ENCODE measurements around the gene TBX6.

The TBX6 gene

GRCh38 chr16:30068333-30068732 is 23.4 kb downstream of the TBX6 start:
- in situ Hi-C loops (cut with MboI; ENCODE audit: low sequenced_read_pairs), result no loop called here

DNA sequence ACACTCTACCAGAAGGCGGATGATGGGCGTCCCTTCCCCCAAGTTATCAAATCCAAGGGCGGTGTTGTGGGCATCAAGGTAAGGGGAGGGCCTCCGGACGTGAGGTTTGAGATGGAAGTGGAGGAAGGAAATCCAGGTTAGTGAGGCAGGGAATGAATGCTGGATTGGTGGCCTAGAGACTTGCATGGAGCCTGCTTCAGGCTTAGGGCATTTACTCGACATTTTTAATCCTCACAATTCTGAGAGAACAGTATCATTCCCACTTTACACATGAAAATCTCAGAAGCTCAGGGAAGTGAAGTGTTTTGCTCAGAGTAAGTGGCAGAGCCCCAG is 24.2 kb downstream of the TBX6 start:
- in situ Hi-C loops (cut with MboI; ENCODE audit: low sequenced_read_pairs), result no loop called here

- in situ Hi-C loops (cut with MboI; ENCODE audit: low sequenced_read_pairs), result no loop called here
These were observed 24.8 kb downstream of the TBX6 start for GRCh38 chr16:30066761-30067583.

- in situ Hi-C loops (cut with MboI; ENCODE audit: low sequenced_read_pairs), result no loop called here
These were observed 25.6 kb downstream of the TBX6 start for GRCh38 chr16:30065943-30066760.

DNA sequence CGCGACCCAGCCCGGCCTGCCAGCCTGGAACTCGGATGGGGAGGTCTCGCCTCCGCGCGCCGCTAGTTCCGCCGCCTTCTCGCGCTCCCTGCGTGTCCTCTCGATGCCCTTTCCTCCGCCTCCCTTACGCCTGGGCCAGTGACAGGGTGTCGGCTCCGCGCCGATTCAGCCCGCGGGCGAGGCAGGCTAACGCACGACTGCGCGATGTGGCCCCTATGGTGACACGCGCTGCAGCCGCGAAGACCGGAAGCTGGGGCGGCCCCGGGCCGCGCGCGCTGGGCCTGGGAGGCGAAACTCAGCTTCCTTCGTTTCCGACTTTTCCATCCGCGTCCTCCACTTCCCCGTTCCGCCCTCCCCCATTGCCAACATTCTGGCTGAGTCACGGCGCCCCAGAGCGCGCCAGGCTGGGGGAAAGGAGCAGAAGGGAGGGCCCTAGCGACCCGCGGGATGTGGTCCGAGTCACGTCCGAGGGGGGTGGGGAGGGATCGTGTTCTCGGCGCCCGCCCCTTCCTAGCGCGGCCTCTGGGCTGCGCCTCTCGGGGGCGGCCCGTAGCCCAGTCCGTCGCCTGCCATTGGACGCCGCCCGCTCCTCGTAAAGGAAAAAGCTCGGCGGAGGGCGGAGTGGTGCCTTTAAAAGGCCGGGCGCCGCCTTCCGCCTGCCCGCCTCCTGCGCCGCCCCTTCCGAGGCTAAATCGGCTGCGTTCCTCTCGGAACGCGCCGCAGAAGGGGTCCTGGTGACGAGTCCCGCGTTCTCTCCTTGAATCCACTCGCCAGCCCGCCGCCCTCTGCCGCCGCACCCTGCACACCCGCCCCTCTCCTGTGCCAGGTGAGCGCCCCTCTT is 26.4 kb downstream of the TBX6 start, which contains the start of gene ALDOA:
Gene ALDOA, plus strand, starts transcription at position 659 of the 841 bp plus-strand sequence. CDS start 1,138 bp downstream, outside the sequence.
- in situ Hi-C loops (cut with MboI; ENCODE audit: low sequenced_read_pairs), result no loop called here

DNA sequence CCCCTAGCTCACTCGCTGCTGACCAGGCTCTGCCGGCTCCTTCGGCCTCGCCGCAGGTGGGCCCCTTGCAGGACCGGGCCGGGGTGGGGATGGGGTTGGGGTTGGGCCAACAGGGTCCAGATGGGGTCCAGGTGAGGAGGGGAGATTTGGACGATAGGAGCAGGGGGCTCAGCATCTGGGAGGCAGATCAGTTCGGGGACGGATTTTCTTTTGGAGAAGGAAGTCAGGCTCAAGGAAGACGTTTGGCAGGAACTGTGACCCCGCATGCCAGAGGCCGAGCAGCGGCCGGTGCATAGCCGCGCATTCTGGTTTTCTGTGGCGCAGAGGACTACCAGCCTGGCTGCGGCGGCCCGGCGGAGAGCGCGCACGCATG is 27.0 kb downstream of the TBX6 start:
- in situ Hi-C loops (cut with MboI; ENCODE audit: low sequenced_read_pairs), result no loop called here

DNA sequence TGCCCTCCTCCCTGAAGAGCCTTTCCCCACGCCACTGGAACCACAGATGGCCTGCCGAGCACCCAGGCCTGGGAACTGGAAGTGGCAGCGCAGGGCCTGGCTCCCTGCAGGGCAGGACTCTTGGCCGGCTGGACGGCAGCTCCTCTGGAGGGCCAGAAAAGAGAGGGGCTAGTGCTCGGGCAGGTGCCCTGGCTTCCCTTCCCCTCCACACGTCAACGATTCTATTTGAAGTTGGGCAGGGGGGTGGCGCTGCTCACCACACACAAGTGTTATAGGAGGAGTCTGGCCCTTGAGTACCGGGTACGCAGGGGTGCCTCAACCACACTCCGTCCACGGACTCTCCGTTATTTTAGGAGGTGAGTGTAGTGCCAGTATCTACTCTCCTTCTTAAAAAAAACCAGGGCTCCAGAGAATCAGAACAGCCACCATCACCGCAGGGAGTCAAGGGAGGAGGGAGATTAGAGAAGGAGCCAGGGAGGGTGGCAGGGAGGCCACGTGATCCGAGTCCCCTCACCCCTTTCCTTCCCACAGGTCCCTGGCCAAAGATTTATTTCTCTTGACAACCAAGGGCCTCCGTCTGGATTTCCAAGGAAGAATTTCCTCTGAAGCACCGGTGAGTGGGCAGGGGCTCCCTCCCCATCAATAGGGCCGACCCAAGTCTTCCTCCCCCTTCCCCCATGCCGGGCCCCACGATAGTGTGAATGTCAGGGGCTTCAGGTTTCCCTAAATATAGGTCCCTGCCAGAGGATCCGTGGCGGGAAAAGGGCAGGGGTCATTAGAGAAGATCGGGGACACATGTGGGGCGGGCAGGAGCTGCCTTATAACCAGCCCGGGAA is 27.6 kb downstream of the TBX6 start:
- in situ Hi-C loops (cut with MboI; ENCODE audit: low sequenced_read_pairs), result no loop called here

- in situ Hi-C loops (cut with MboI; ENCODE audit: low sequenced_read_pairs), result no loop called here
These were observed 28.3 kb downstream of the TBX6 start for GRCh38 chr16:30063278-30063892.

DNA sequence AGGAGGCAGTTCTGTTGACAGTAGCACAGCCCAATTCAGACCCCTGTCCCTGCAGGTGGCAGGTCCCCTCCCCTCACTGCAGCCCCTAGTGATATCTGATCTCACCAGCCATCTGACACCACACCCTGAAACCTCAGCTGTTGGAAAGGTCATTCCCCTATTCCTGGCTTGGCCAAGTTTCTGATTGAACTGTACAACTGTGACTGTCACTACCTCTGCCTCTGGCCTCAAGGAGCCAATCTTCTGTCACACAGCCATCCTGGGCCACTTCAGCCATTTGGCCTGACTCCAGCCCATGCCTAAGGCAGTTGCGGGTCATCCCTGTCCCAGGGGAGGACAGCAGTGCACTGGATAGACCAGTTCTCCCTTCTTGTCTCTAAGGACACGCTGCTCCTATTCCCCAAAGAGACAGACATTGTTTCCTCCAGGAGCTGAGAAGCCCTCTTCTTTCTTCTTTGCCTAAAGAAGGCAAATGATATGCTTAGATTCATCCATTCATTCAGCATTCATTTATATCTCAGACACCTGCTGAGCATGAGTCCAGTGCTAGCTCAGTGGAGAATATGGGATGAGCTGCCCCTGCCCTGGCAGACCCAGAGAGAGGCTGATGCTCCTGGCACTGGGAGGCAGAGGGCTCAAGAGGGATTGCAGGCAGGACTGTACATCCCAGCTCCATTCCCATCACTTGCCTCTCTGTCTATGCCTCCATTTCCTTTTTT is 30.7 kb downstream of the TBX6 start:
- in situ Hi-C loops (cut with MboI; ENCODE audit: low sequenced_read_pairs), result no loop called here

DNA sequence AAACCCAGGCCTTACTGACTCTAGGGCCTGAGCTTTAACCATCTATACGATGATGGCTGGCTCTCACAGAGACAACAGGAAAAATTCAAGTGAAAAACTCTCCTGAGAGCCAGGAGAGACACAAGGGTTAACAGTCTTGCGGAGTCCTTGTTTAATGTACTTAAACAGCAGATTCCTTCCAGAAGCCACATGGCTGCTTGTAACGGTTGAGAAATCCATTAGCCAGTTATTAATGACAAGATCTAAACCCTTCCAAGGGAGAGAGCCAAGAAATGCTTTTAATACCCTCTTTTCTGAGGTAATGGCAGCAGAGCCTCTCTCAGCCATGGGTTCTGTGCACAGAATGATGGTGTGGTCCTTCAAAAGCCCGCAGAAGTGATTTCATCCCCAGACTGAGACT is 31.4 kb downstream of the TBX6 start:
- in situ Hi-C loops (cut with MboI; ENCODE audit: low sequenced_read_pairs), result no loop called here

DNA sequence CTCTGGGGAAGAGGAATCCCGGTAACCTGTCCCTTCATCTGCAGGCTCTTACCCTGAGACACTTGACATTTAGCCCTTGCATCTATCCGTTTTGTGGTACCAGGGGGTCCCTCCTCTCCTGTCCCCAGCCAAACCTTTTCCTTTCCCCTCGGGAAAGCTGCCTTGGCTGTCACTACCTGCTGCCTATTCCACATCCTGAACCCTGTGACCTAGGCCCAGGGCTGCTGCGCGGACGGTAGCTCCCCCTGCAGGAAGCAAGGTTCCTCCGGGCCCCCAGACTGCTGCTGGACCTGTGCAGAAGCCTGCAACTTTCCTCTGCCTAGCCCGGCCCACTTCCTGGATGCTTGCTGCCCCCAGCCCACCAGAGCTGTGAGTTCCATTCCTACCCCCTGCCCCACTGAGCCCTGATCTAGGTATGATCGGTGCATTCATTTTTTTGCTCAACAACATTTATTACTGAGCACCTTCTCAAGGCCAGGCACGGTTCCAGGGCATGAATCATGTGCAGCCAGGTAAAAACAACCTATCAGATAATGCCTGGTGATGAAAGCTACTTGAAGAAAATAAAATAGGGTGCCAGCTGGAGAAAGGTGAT is 36.7 kb downstream of the TBX6 start:
- in situ Hi-C loops (cut with MboI; ENCODE audit: low sequenced_read_pairs), result no loop called here

DNA sequence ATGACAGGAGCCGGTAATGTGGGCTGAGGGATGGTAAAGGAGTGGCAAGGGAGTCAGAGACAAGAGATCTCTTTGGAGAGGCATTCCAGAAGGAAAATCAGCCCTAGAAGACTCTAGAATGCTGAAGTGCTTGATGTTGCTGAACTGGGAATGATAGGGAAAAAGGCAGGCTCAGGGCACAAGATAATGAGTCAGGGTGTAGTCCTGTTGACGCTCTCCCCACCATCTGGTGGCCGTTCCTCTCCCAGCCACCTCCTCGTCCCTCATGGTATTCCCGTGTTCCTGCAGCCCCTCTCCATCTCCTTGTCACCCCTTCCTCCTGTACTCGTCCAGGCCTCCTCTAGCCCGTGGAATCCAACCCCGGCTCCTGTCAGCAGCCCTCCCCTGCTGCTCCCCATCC is 37.3 kb downstream of the TBX6 start:
- in situ Hi-C loops (cut with MboI; ENCODE audit: low sequenced_read_pairs), result no loop called here

- in situ Hi-C loops (cut with MboI; ENCODE audit: low sequenced_read_pairs), result no loop called here
These were observed 38.2 kb downstream of the TBX6 start for GRCh38 chr16:30053376-30054015.

GRCh38 chr16:30052671-30053372 is 38.9 kb downstream of the TBX6 start:
- in situ Hi-C loops (cut with MboI; ENCODE audit: low sequenced_read_pairs), result no loop called here

GRCh38 chr16:30051518-30051917 is 40.2 kb downstream of the TBX6 start:
- in situ Hi-C loops (cut with MboI; ENCODE audit: low sequenced_read_pairs), result no loop called here

DNA sequence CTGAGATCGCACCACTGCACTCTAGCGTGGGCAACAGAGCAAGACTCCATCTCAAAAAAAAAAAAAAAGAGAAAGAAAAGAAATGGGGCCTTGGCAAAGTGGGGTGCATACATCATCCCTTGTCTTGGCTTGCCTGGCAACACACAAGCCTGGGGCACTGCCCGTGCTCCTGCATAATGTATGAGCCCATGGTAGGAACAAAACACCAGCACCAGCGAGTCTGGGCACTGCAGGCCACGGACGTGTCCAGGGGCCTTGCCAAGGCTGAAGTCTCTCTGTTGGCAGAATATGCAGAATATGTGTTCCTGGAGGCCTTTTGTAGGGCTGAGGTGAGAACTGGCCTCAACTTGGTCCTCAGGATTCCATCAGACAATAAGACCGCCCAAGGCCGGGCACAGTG is 41.9 kb downstream of the TBX6 start:
- in situ Hi-C loops (cut with MboI; ENCODE audit: low sequenced_read_pairs), result no loop called here

DNA sequence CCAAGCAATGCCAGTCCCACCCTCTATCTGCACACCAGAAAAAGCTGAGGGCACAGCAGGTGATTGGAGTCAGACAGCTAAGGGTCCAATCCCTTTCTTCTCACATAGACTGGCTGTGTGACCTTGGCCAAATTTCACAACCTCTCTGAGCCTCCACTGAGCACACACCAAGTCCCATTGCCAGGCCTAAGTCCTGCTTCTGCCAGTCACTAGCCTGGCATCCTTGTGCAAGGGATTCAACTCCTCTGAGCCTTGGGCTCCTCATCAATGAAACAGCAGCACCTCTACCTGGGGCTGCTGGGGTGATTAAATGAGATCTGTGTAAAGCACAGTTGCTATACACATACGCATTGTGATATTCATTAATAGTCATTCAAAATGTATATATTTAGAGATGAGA is 45.1 kb downstream of the TBX6 start:
- in situ Hi-C loops (cut with MboI; ENCODE audit: low sequenced_read_pairs), result no loop called here

DNA sequence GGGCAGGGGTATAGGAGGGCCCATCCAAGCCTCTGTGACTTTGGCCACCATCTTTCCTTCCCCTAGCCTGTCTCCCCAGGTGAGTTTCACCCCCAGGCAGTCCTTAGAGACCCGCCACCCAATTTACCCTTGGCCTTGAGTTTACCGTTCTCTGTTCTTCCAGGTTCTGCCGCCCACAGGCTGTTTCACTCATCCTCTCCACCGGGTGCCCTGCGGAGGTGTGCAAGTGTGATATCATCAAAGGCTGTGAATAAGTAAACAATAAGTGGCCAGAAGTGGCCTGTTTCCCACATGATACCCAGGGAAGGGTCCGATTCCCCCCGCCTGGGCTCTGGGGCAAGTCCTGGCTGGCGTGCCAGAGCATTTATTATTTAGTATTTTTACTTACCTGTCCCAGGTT is 45.5 kb downstream of the TBX6 start:
- in situ Hi-C loops (cut with MboI; ENCODE audit: low sequenced_read_pairs), result no loop called here

Data from HL-60/S4 (cell line).